ENCODE measurements around the gene FAIM2. TPM values are rescaled to one million over a fixed set of nuclear protein-coding genes. Genes with fewer than 3 reads are reported as not detected.

FAIM2 gene
- total RNA-seq, 1 donor from 2014 or later, result 0.47 TPM

DNA sequence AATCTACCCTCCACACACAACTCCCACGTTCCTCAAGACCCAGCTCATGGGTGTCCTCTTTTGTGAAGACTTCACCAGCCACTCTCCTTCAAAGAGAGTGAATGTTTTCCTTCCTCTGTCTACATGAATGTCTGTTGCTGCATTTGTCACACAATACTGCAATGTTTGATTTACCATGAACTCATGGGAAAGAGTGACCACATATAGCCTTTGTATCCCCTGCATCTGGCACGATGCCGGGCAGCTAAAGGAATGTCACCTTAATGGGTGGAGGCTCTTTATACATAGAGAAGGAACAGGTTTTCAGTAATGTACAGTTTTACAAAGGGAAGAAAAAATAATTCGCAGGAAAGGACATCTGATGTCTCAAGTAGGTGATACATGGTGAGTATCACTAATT lies 48.7 kb downstream of the FAIM2 start:
- no peak overlapping the region for H3K4me3 Mint-ChIP-seq (ENCODE audit: unreplicated experiment)
- H3K4me1 Mint-ChIP-seq (ENCODE audit: low read depth), result no peaks in the 10 kb centered on the region
- DNase-seq (ENCODE audit: low spot score), result no peak
- peaks cover 47% of the 10 kb centered on the region for H3K27me3 Mint-ChIP-seq (ENCODE audit: low read depth)
- no peaks in the 10 kb centered on the region for H3K36me3 Mint-ChIP-seq (ENCODE audit: low read depth)
- TF ChIP-seq, protein P1, sequence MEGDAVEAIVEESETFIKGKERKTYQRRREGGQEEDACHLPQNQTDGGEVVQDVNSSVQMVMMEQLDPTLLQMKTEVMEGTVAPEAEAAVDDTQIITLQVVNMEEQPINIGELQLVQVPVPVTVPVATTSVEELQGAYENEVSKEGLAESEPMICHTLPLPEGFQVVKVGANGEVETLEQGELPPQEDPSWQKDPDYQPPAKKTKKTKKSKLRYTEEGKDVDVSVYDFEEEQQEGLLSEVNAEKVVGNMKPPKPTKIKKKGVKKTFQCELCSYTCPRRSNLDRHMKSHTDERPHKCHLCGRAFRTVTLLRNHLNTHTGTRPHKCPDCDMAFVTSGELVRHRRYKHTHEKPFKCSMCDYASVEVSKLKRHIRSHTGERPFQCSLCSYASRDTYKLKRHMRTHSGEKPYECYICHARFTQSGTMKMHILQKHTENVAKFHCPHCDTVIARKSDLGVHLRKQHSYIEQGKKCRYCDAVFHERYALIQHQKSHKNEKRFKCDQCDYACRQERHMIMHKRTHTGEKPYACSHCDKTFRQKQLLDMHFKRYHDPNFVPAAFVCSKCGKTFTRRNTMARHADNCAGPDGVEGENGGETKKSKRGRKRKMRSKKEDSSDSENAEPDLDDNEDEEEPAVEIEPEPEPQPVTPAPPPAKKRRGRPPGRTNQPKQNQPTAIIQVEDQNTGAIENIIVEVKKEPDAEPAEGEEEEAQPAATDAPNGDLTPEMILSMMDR (IDR thresholded peaks at IDR 0.05), result no peak
- H3K9me3 Mint-ChIP-seq (ENCODE audit: low read depth), result no peaks in the 10 kb centered on the region
- H3K27ac Mint-ChIP-seq (ENCODE audit: unreplicated experiment), result no peak overlapping the region

DNA sequence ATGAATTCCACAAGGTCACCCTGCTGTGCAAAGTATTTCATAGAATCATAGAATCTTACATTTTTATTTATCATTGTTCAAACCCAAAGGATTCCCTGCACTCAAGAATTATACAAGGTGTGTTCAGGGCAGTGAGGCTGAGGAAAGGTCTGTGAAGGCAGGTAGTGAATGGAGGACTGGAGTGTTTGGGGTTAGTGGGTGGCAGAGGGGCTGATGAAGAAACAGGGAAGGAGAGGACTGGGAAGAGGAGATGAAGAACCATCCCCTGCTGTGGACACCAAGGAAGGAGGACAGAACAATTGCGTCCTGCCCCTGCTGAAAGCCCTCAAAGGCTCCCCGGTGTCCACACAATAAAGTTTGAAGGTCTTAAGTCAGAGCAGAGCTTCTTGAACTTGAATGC lies 50.0 kb downstream of the FAIM2 start:
- TF ChIP-seq, protein P1 (IDR thresholded peaks at IDR 0.05), result no peak
- no peak for DNase-seq (ENCODE audit: low spot score)
- Mint-ChIP-seq H3K36me3 (ENCODE audit: low read depth) (no peaks in the 10 kb centered on the region), H3K9me3 (ENCODE audit: low read depth) (no peaks in the 10 kb centered on the region), H3K4me3 (ENCODE audit: unreplicated experiment) (no peak overlapping the region), H3K27ac (ENCODE audit: unreplicated experiment) (no peak overlapping the region), H3K4me1 (ENCODE audit: low read depth) (no peaks in the 10 kb centered on the region), H3K27me3 (ENCODE audit: low read depth) (peaks cover 53% of the 10 kb centered on the region)

DNA sequence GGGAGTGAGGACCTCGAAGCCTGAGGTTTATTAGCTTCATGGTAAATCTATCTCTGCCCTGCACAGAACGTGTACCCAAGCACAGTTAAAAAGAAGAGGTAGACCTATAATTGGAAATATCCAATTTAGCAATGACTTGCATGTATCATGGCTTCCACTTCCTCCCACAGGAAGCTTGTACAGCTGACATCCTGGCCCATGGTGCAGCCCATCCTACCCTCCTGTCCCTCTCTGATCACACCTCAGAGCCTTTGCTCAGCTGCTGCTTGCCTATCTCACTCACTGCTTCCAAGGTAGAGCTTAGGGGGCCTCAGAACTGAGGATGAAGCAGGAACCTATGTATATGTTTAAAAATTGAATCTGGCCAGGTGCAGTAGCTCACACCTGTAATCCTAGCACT lies 56.5 kb downstream of the FAIM2 start:
- Mint-ChIP-seq H3K9me3 (ENCODE audit: low read depth) (no peaks in the 10 kb centered on the region), H3K4me1 (ENCODE audit: low read depth) (peaks cover 7% of the 10 kb centered on the region), H3K36me3 (ENCODE audit: low read depth) (no peaks in the 10 kb centered on the region), H3K27ac (ENCODE audit: unreplicated experiment) (no peak overlapping the region), H3K4me3 (ENCODE audit: unreplicated experiment) (no peak overlapping the region), H3K27me3 (ENCODE audit: low read depth) (peaks cover 30% of the 10 kb centered on the region)
- no peak for DNase-seq (ENCODE audit: low spot score)
- TF ChIP-seq, protein P1 (IDR thresholded peaks at IDR 0.05), result no peak

DNA sequence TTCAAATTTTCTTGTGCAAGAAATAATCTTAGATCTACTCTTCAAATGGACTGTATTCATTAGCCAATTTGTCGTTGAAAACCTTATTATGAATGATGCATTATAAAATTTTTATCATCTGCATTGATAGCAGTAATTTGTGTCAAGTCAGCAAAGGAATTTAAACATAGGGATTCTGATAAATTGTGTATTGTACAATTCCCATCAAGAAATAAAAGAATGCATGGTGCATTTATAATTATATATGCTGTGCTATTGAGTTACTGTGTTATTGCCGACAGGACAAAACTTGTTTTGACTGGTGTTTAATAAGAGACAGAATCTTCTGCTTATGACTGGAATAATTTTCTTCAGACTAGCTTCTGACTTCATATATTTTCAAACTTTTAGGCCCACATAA lies 57.7 kb downstream of the FAIM2 start:
- peaks cover 21% of the 10 kb centered on the region for H3K27me3 Mint-ChIP-seq (ENCODE audit: low read depth)
- H3K4me1 Mint-ChIP-seq (ENCODE audit: low read depth), result peaks cover 17% of the 10 kb centered on the region
- TF ChIP-seq, protein P1 (IDR thresholded peaks at IDR 0.05), result no peak
- H3K27ac Mint-ChIP-seq (ENCODE audit: unreplicated experiment), result no peak overlapping the region
- H3K4me3 Mint-ChIP-seq (ENCODE audit: unreplicated experiment), result no peak overlapping the region
- H3K36me3 Mint-ChIP-seq (ENCODE audit: low read depth), result no peaks in the 10 kb centered on the region
- no peaks in the 10 kb centered on the region for H3K9me3 Mint-ChIP-seq (ENCODE audit: low read depth)
- DNase-seq (ENCODE audit: low spot score), result no peak

DNA sequence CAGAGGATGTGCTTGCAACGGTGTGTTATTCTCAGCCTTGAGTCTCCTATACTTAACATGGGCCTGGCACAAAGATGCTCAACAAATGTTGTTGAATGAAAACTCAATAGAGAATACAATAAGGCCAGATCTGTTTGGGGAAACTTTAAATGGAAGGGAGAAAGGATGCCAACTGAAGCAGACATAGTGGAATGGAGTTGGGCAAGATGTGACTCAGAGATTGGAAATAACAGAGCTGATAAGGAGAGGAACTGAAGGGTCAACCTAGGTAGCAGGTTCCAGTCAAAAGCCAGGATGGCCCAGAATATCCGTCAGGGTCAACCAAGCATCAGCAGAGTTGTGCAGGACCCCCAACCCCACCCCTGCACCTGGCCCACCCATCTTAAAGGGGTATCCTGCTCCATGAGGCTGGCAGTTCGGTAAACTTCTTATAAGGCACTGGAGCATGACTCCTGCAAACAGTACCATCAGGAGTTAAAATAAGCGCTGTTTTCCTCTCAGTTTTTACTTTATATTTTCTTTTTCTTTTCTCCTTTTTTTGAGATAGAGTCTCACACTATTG lies 59.7 kb downstream of the FAIM2 start:
- no peak overlapping the region for H3K4me3 Mint-ChIP-seq (ENCODE audit: unreplicated experiment)
- H3K36me3 Mint-ChIP-seq (ENCODE audit: low read depth), result no peaks in the 10 kb centered on the region
- TF ChIP-seq, protein P1 (IDR thresholded peaks at IDR 0.05), result no peak
- H3K9me3 Mint-ChIP-seq (ENCODE audit: low read depth), result no peaks in the 10 kb centered on the region
- no peak for DNase-seq (ENCODE audit: low spot score)
- no peak overlapping the region for H3K27ac Mint-ChIP-seq (ENCODE audit: unreplicated experiment)
- H3K27me3 Mint-ChIP-seq (ENCODE audit: low read depth), result peaks cover 9% of the 10 kb centered on the region
- H3K4me1 Mint-ChIP-seq (ENCODE audit: low read depth), result peaks cover 19% of the 10 kb centered on the region

All from chondrocyte (in vitro differentiated cells).